A549 (cell line): ENCODE results near the gene DXO. TPM values are rescaled to one million over a fixed set of nuclear protein-coding genes. Genes with fewer than 3 reads are reported as not detected.
A peak's percentile ranks its signal among the peaks of the same experiment; 100 is the strongest.

Experiments
- ATAC-seq, 2 experiments: fragments of 200-7000 bp in 1 of 2; fragments of >200 bp in 1 of 2; cut with Nextera tagmentation in 1 of 2; cut with Tn5 transposase in 1 of 2; 3 replicates each; pipeline versions ENCODE4 v1.8.0 to v1.9.1; 2018 to 2020; ENCODE audit warnings: mild to moderate bottlenecking in 1 of 2, moderate library complexity in 1 of 2
- CTCF ChIA-PET: fragments of 300-600 bp; sonication (Branson Sonifier 250); formaldehyde crosslinking; extraction: SDS; loops from one replicate; lab custom pipeline; 2021; ENCODE audit warnings: antibody characterized with exemption, inconsistent platforms; lab: Yijun Ruan, JAX
- POLR2A ChIA-PET: fragments of 350-600 bp; formaldehyde crosslinking; extraction: SDS; loops from one replicate; lab custom pipeline; 2021; ENCODE audit warnings: antibody characterized with exemption, inconsistent platforms; lab: Yijun Ruan, JAX
- DNase-seq, 2 experiments: peaks; one replicate each; pipeline versions ENCODE4 v3.0.0 to v3.0.0-alpha.2; 2011 to 2016; ENCODE audit warnings: low read depth in 1 of 2, low spot score in 1 of 2
- FAIRE-seq: peaks from 2 replicates; lab custom pipeline; 2011; peaks lifted over from hg19 to GRCh38; lab: Jason Lieb, UNC
- H3K27ac ChIP-seq, 2 experiments: fragments of >200 bp; sonication (Bioruptor Twin); formaldehyde crosslinking; 3 replicates each; pipeline ENCODE4 v1.5.1; 2016 to 2017
- H3K4me1 ChIP-seq: fragments of >200 bp; sonication (Bioruptor Twin); formaldehyde crosslinking; 3 replicates; pipeline ENCODE4 v1.6.1; 2016
- H3K4me2 ChIP-seq: fragments of >200 bp; sonication (Bioruptor Twin); formaldehyde crosslinking; 3 replicates; pipeline ENCODE4 v1.6.1; 2016
- H3K4me3 ChIP-seq: fragments of >200 bp; sonication (Bioruptor Twin); formaldehyde crosslinking; 3 replicates; pipeline ENCODE4 v1.5.1; 2016
- H3K9me3 ChIP-seq: fragments of >200 bp; sonication (Bioruptor Twin); formaldehyde crosslinking; 3 replicates; pipeline ENCODE4 v1.6.1; 2016
- ATOH8 ChIP-seq: fragments of 250-450 bp; sonication (Bioruptor Pico); IDR thresholded peaks from 2 replicates; pipeline ENCODE4 v1.5.0; 2020; ENCODE audit warnings: low read depth, mild to moderate bottlenecking, moderate library complexity
- BHLHE40 ChIP-seq: IDR thresholded peaks from 2 replicates; pipeline ENCODE4 v1.6.1; 2012; ENCODE audit warnings: low read depth, low read length, inconsistent platforms
- CBX8 ChIP-seq: fragments of 200-600 bp; sonication (generic); IDR thresholded peaks from 2 replicates; pipeline ENCODE4 v1.6.1; 2016
- CEBPB ChIP-seq, 2 experiments: fragments of >200 bp in 1 of 2; sonication (Bioruptor Twin) in 1 of 2; formaldehyde crosslinking in 1 of 2; IDR thresholded peaks; 2 replicates each; pipeline ENCODE4 v1.6.1; 2012 to 2016
- CHD4 ChIP-seq: fragments of 200-600 bp; sonication (generic); IDR thresholded peaks from 2 replicates; pipeline ENCODE4 v1.6.1; 2016; ENCODE audit warnings: antibody characterized with exemption, mild to moderate bottlenecking, borderline replicate concordance
- CTCF ChIP-seq: fragments of >200 bp; sonication (Bioruptor Twin); formaldehyde crosslinking; IDR thresholded peaks from 3 replicates; pipeline ENCODE4 v1.5.1; 2016
- E2F6 ChIP-seq: IDR thresholded peaks from 2 replicates; pipeline ENCODE4 v1.6.1; 2012; ENCODE audit warnings: low read depth, borderline replicate concordance
- EHF ChIP-seq: fragments of 250-450 bp; sonication (Bioruptor Pico); IDR thresholded peaks from 2 replicates; pipeline ENCODE4 v1.5.0; 2020; ENCODE audit warnings: mild to moderate bottlenecking
- ELK1 ChIP-seq: fragments of 150-350 bp; IDR thresholded peaks from 2 replicates; pipeline ENCODE4 v1.6.1; 2014; ENCODE audit warnings: low read depth, mild to moderate bottlenecking, low read length
- ESRRA ChIP-seq: fragments of 150-350 bp; IDR thresholded peaks from 2 replicates; pipeline ENCODE4 v1.6.1; 2014; ENCODE audit warnings: mild to moderate bottlenecking, low read length, borderline replicate concordance
- HMGXB4 ChIP-seq: fragments of 250-450 bp; sonication (Bioruptor Pico); IDR thresholded peaks from 2 replicates; pipeline ENCODE4 v1.5.0; 2021; ENCODE audit warnings: mild to moderate bottlenecking, moderate library complexity, borderline replicate concordance
- HOXB13 ChIP-seq: fragments of 250-450 bp; sonication (Bioruptor Pico); IDR thresholded peaks from 2 replicates; pipeline ENCODE4 v1.5.0; 2020; ENCODE audit warnings: low read depth, mild to moderate bottlenecking, moderate library complexity
- KDM1A ChIP-seq: fragments of 200-600 bp; sonication (generic); IDR thresholded peaks from 2 replicates; pipeline ENCODE4 v1.6.1; 2016; ENCODE audit warnings: low read depth, mild to moderate bottlenecking
- MAFK ChIP-seq: fragments of 450-650 bp; IDR thresholded peaks from 2 replicates; pipeline ENCODE4 v1.6.1; 2014; ENCODE audit not compliant: partially characterized antibody
- NR3C1 ChIP-seq: fragments of >200 bp; sonication (Bioruptor Twin); formaldehyde crosslinking; IDR thresholded peaks from 3 replicates; pipeline ENCODE4 v1.6.1; 2017
- RAD21 ChIP-seq, 2 experiments: fragments of >200 bp in 1 of 2; sonication (Bioruptor Twin) in 1 of 2; formaldehyde crosslinking in 1 of 2; IDR thresholded peaks in 1 of 2; conservative IDR thresholded peaks in 1 of 2; 2 replicates in 1 of 2; 3 replicates in 1 of 2; pipeline ENCODE4 v1.6.1; 2012 to 2018; ENCODE audit warnings: inconsistent platforms in 1 of 2
- RARB ChIP-seq: fragments of 250-450 bp; sonication (Bioruptor Pico); IDR thresholded peaks from 2 replicates; pipeline ENCODE4 v1.8.0; 2021; ENCODE audit warnings: mild to moderate bottlenecking, moderate library complexity
- SMC3 ChIP-seq: fragments of >200 bp; sonication (Bioruptor Twin); formaldehyde crosslinking; IDR thresholded peaks from 3 replicates; pipeline ENCODE4 v1.6.1; 2018; ENCODE audit warnings: inconsistent platforms
- TFCP2L1 ChIP-seq: fragments of 250-450 bp; sonication (Bioruptor Pico); IDR thresholded peaks from 2 replicates; pipeline ENCODE4 v1.5.0; 2021; ENCODE audit warnings: mild to moderate bottlenecking
- ZC3H11A ChIP-seq: fragments of 450-650 bp; IDR thresholded peaks from 2 replicates; pipeline ENCODE4 v1.6.1; 2014; ENCODE audit warnings: antibody characterized with exemption, mild to moderate bottlenecking
- ZNF302 ChIP-seq: fragments of 250-450 bp; sonication (Bioruptor Pico); IDR thresholded peaks from 2 replicates; pipeline ENCODE4 v1.9.0; 2021; ENCODE audit warnings: inconsistent platforms, mild to moderate bottlenecking, moderate library complexity
- WGBS: methylation state at CpG from one replicate; pipeline ENCODE4 v1.1.6; 2017; ENCODE audit errors: missing lambda C conversion rate; 5-methylcytosine and 5-hydroxymethylcytosine counted together
- polyA plus RNA-seq, 4 experiments: library from polyadenylated mRNA; depleted of rRNA in 3 of 4; stranded (reverse); fragments of >200 nt; fragmentation: RNase III in 1 of 4; extraction: RNeasy Plus Mini Kit Qiagen cat#74134 plus additional on column Dnase treatment in 1 of 4; gene quantifications; 2 replicates in 3 of 4; 3 replicates in 1 of 4; pipeline ENCODE4 v1.2.3, GENCODE V29; 2011 to 2017

The DXO gene
- polyA plus RNA-seq, 2 of the 4 experiments (the other 2 are of a cell fraction): 12.7 to 15.6 TPM

- FAIRE-seq (no peak), ATAC-seq (peak; percentile 83 to 92), DNase-seq (peak; percentile 43 to 68)
- POLR2A ChIA-PET: interaction anchor here (0.9 to 1.7 kb wide), 5 partner anchors 12 to 76 kb away, joined by 3 to 6 read pairs (median 4); partner anchors contain the start of genes DXO and ZBTB12
- no peaks in the 10 kb centered on the region for H3K9me3 ChIP-seq
- H3K27ac ChIP-seq: no peak overlapping the region
- no peak for TF ChIP-seq NR3C1
- TF ChIP-seq ELK1: no peak
- no peak for TF ChIP-seq HMGXB4 (CRISPR knock-in tag)
- no peak for TF ChIP-seq CHD4
- peak; percentile 64 to 66 for TF ChIP-seq RAD21 (conservative IDR thresholded peaks at IDR 0.05 in 1 of 2, IDR thresholded peaks at IDR 0.05 in 1 of 2)
- TF ChIP-seq RARB (CRISPR knock-in tag): no peak
- TF ChIP-seq E2F6: no peak
- no peak for TF ChIP-seq ESRRA
- TF ChIP-seq CEBPB (IDR thresholded peaks at IDR 0.05): no peak
- TF ChIP-seq EHF (CRISPR knock-in tag): no peak
- TF ChIP-seq KDM1A: no peak
- no peak for TF ChIP-seq ZC3H11A
- TF ChIP-seq CTCF: peak; percentile 71
- no peak for TF ChIP-seq TFCP2L1 (CRISPR knock-in tag)
- no peak for TF ChIP-seq ATOH8 (CRISPR knock-in tag)
- no peak for TF ChIP-seq CBX8
- peak; percentile 78 for TF ChIP-seq SMC3
- H3K4me2 ChIP-seq: no peak overlapping the region
- CTCF ChIA-PET: interaction anchor here (0.6 to 3.9 kb wide), 39 partner anchors 9 to 406 kb away, joined by 3 to 26 read pairs (median 5); partner anchors contain the start of genes ATP6V1G2, DXO, EHMT2 and LY6G5B
- no peaks in the 10 kb centered on the region; the same call in 2 of the 3 replicates for H3K4me1 ChIP-seq
- H3K4me3 ChIP-seq: no peak overlapping the region
- 29% methylated on average over 5 of the region's 5 CpGs for WGBS
Observed at GRCh38 chr6:31952140-31952805, 19.7 kb downstream of the DXO start.

GRCh38 chr6:31949926-31950548 lies 21.9 kb downstream of the DXO start:
- FAIRE-seq: no peak
- peaks cover 13% of the 10 kb centered on the region for H3K4me1 ChIP-seq
- POLR2A ChIA-PET: no interaction called here

More at GRCh38 chr6:31949926-31950548, 21.9 kb downstream of the DXO start:
- no peak for TF ChIP-seq ZNF302 (CRISPR knock-in tag)
- no peak for TF ChIP-seq BHLHE40
- TF ChIP-seq HOXB13: no peak
- peak; percentile 71 for TF ChIP-seq MAFK
- Histone ChIP-seq H3K4me2 (no peak overlapping the region), H3K4me3 (no peak overlapping the region), H3K27ac (no peak overlapping the region), H3K9me3 (no peaks in the 10 kb centered on the region)
- no peak for ATAC-seq
- 92% methylated on average over 7 of the region's 7 CpGs for WGBS
- DNase-seq: no peak
- CTCF ChIA-PET: interaction anchor here (2.0 to 3.9 kb wide), 3 partner anchors 27 to 58 kb away, joined by 5 to 26 read pairs (median 24); partner anchors contain the start of gene ZBTB12
